HG03139 (cell line): ENCODE data around the gene POLE2.
"Not testable (repeated sequence)": the region's sequence is repeated elsewhere in the genome, so short reads cannot be mapped to it uniquely, and the experiment has no call there.

Experiments
- ATAC-seq: cut with Tn5 transposase; IDR thresholded peaks from one replicate; pipeline ENCODE4 v1.9.1; 2021; ENCODE audit not compliant: unreplicated experiment

Gene POLE2

DNA sequence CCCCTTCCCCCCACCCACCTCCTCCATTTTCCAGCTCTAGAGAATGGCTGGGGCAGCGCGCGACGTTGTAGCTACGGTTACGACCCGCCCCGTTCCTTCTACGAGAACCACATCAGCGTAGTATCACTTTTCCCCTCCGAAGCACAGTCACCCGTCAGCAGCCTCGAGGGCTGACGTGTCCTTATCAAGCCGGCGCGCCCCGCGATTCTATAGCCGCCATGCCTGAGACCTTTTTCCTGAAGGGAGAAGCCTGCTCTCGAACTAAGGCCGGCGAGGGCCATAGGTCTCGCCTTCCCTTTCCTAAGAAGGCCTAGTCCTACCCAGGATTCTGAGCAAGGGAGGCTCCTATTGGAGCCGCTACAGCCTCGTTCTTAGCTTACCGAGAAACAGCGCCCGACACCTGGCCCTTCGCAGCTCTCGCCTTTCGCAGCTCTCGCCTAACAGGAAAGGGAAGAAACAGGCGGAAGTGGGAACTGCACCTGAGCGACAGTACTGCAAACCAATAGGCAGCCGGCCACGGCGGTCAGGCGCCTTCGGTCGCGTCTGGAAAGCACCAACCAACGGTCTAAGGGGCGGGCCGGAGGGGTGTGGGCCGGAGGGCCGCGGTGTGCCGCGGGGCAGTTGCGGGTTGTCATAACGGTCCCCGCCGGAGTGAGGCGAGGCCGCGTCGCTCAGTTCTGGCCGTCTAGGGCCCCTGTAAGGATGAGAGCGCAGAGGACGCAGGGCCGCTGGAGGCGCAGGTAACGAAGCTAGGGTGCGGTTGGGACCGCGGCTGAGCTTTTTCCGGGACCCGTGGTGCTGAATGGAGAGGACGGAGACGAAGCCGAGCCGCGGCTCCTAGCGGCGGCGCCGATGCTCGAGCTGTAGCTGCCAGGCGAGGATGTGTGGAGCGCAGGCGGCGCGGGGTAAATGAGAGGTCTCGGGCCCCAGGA, 67.6 kb downstream of the POLE2 start, which contains the start of the genes MGAT2 and RPL36AL:
Gene MGAT2, plus strand, starts transcription at position 618 of the 932 bp plus-strand sequence. CDS start 470 bp downstream, outside the sequence.
Gene RPL36AL, minus strand, starts transcription at position 445 of the 932 bp plus-strand sequence. CDS start 1,522 bp downstream, outside the sequence.
- ATAC-seq, result peak; percentile 93

DNA sequence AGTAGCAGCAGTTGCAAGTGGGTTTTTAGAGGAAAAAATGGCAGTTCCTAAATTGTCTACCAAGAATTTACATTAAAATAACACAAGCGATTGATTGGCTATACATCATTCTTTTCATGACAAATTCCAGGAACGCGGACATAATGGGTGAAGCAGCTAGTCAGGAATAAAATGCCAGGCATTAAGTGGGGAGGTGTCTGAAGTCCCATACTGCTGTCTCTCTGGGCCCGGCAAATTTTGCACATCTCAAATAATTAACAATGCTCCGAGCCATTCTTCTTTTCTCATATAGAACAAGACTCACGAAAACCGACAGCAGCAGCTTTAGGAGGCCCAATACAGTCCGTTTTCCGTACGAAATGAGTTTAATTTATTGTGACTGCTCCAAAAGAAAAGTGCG, 68.3 kb downstream of the POLE2 start:
- ATAC-seq, result no peak

DNA sequence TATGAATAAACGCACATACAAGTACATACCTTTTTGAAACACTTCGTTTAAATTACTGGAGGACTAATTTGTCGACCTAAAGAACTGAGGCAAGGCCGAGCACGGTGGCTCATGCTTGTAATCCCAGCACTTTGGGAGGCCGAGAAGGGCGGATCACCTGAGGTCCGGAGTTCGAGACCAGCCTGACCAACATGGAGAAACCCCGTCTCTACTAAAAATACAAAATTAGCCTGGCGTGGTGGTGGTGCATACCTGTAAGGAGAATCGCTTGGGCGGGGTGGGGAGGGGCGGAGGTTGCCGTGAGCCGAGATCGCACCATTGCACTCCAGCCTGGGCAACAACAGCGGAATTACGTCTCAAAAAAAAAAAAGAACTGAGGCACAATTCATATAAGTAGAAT, 68.7 kb downstream of the POLE2 start:
- ATAC-seq, result not testable (repeated sequence)

DNA sequence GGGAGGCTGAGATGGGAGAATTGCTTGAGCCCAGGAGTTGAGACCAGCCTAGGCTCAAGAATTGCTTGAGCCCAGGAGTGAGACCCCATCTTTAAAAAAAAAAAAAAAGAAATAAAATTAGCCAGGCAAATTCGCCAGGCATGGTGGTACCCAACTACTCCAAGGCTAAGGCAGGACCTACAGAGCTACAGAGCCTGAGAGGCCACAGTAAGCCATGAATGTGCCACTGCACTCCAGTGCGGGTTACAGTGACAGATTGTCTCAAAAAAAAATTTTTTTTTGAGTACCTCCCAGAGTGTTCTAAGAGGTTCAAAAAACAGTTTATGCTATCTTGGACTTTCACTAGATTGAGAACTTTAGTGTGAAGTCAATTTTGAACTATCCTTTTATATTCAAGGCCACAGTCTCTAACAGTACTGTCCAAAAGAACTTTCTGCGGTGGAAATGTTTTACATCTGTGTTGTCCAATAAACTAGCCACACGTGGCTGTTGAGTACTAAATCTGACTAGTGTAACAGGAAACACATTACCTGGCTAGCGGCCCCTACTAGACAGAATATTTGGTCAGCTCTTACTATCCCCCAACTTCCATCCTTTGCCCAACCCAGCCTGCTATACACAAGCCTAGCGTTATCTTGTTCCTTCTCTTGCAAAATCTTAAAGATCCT, 70.0 kb downstream of the POLE2 start:
- no peak for ATAC-seq

DNA sequence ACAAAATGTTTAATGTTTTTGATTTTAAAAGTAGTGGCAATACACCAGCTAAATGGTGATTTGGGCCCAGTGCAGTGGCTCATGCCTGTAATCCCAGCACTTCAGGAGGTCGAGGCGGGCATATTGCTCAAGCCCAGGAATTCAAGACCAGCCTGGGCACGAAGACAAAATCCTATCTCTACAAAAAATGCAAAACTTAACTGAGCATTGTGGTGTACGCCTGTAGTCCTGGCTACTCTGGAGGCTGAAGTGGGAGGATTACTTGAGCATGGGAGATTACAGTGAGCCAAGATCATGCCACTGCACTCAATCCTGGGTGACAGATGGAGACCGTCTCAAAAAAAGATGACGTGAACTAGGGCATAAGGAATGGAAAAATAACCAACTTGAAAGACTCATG, 72.2 kb downstream of the POLE2 start:
- no peak for ATAC-seq

DNA sequence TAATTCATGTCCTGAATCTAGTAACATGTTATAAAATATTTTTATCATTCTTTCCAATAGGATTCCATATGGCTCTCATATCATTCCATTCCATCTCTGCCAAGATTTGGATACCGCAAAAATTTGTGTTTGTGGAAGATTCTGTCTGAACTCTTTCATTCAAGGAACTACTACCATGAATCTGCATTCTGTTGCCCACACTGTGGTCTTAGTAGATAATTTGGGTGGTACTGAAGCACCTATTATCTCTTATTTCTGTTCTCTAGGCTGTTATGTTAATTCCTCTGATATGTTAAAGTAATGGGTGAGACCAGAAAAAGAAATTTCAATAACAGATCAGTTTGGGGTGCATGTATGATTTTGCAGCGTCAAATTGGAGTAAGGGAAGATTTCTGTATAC, 73.8 kb downstream of the POLE2 start:
- ATAC-seq, result no peak

DNA sequence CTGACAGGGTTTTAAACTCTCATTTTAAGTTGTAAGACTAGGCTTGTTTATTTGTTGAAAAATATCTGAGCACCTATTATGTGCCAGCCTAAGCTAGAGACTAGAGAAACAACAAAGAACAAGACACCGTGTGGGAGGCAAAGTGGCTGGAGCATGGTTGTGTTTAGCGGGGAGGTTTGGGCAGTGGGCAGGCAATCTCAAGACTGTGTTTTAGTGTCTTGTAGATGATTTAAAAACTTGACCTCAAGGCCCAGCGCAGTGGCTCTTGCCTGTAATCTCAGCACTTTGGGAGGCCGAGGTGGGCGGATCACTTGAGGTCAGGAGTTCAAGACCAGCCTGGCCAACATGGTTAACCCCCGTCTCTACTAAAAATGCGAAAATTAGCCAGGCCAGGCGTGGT, 75.3 kb downstream of the POLE2 start:
- no peak for ATAC-seq

DNA sequence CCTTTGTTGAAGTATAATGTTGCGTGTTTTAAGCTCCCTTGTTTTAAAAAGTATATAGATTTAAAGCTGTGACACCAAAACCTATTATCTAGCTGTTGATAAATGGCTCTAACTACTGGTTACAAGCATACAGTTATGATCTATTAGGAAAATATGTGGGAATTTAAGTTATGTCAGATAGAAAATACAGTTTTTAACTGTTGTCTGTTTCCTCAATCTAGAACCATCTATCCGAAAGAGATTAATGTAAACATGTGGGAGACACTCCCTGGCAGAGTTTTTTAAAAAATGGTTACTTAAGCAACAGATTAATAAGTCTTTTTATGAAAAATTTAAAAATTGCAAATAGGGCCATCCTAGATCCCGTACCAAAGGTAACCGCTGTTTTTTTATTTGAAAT, 75.8 kb downstream of the POLE2 start:
- no peak for ATAC-seq

DNA sequence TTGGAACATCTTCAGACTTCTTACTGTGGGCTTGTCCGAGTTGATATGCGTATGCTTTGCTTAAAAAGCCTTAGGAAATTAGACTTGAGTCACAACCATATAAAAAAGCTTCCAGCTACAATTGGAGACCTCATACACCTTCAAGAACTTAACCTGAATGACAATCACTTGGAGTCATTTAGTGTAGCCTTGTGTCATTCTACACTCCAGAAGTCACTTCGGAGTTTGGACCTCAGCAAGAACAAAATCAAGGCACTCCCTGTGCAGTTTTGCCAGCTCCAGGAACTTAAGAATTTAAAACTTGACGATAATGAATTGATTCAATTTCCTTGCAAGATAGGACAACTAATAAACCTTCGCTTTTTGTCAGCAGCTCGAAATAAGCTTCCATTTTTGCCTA, 80.4 kb downstream of the POLE2 start:
- ATAC-seq, result no peak

DNA sequence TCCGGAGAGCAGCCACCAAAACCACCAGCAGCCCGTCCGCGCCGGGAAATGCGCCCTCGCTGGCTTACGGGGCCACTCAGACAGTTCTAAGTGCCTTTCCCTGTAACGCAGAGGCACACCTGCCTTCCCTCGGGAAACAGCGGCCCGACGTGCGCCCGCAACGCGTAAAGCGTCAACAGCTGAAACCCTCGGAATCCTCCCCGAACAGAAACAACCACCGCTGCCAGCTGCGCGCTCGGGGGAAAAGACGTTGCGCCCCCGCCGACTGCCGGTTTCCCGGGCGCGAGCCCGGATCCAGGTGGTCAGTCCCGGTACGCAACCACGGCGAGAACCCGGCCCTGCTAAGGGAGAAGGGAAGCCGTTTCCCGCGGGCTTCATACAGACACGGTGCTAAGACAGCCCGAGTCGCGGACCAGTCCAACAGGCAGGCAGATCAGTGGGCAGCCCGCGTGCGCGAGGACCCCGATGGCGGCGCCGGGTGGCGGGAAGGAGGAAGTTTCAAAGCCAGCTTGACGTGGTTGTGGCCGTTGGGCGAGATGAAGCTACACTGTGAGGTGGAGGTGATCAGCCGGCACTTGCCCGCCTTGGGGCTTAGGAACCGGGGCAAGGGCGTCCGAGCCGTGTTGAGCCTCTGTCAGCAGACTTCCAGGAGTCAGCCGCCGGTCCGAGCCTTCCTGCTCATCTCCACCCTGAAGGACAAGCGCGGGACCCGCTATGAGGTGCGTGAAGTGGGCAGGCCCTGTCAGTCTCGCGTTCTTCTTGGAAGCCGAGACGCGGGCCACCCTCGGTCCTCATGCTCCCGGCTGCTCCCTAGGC, 89.3 kb downstream of the POLE2 start, which contains the start of gene LRR1:
Gene LRR1, plus strand, starts transcription at position 456 of the 816 bp plus-strand sequence. Its CDS starts 81 bp downstream, at position 537.
- ATAC-seq, result peak; percentile 39

DNA sequence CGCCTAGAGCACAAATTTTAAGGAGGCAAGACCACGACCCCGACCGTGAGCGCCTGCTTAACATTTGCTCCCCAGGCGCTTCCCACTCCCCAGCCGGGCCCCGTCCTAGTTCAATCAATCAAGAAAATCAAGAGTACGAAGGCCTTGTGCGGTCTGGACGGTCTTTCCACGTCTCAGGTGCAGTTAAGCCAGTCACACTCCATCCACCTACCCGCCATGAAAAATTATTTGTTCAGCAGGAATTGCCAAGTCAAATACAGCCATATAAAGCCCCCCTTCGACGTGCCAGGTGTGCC, 89.9 kb downstream of the POLE2 start:
- ATAC-seq, result no peak

DNA sequence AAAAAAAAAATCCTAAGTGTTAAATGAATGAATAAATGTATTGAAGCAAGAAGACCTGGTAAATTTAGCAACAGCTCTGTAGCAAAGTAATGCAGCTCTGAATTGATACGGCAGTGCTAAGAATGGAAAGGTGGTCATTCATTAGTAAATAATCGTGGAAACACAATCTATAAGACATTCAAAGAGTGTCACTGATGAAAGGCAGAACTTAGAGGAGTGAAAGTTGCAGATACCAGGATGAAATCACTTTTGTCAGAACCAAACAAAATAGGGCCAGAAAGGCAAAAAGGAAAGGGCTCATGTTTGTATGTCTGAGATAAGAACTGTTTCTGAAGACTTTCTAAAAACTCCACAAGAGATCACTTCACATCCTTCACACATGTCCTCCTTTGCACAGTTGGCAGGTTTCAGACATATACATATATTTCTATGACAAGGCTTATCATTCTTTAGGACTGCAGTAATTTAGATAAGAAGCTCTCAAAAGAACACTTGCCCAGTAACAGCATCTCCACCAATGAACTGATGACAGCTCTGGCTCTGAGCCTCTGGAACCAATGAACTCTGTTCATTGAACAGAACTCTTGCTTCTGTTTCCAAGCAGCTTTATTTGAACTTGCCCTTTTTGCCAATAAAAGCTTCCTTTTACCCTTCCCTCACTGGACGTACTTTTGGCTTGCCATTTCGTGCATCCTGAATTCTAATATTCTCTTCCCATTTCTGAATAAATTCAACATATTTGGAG, 93.5 kb downstream of the POLE2 start:
- ATAC-seq, result no peak
